Stimulated activated CD4-positive, alpha-beta T cell treated with anti-CD3 and anti-CD28 coated beads, Interleukin-2, amount 100 ng/mL, for 48 hours (primary cell): Measurements from ENCODE around the gene IQSEC3.
"Not testable (repeated sequence)": the region's sequence is repeated elsewhere in the genome, so short reads cannot be mapped to it uniquely, and the experiment has no call there.

Source experiments
- DNase-seq, 2 donors: peaks; one replicate each; pipeline ENCODE4 v3.0.0-alpha.2; 2020

IQSEC3 gene

DNA sequence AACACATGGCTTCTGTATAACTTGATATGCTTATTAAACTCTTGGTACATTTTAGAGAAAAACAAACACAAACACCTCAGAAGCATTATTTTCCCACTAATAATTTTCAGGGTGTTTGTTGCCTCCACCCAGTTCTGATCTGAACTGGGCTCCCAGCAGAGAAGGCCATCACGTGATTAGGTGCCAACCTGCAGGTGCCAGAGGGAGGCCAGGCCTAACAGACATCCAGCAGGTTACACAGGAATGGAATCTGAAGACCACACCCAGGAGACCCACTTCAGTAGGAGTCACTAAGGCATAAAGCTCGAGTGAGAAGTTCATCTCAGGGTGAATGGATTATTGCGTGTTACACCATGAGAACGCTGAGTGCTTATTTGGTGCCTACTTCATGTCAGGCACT is 138.5 kb downstream of the IQSEC3 start:
- DNase-seq, result no peak

DNA sequence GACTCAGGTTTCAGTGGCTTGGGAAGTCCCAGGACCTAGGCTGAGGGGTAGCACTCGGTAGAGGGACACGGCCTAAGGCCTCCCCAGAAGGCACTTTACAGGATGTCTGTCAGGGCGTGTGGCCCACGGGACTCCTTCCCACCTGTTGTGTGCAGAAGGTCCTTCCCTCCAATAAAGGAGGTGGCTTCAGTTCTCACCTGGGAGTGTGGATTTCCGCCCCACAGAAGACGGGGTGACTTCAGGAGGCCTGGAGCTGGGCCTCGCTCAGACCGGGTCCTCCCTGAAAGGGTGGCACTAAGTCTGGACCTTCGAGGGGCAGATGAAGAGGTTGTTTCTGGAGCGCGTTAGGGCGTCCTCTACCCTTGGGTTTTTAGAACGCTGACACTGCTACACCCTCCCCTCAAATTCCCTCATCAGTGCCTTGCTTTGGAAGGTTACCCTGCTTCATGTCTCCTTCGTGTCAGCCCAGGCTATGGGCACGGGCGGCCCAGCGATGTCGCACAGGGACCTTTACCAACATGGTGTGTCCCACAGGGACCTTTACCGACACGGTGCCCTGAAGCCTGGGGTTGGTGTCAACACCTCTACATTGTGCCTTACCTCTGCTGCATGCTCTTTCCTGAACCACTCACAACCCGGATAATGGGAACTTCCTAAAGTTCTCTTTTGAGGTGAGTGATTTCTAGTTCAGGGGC is 140.3 kb downstream of the IQSEC3 start:
- DNase-seq, result no peak

DNA sequence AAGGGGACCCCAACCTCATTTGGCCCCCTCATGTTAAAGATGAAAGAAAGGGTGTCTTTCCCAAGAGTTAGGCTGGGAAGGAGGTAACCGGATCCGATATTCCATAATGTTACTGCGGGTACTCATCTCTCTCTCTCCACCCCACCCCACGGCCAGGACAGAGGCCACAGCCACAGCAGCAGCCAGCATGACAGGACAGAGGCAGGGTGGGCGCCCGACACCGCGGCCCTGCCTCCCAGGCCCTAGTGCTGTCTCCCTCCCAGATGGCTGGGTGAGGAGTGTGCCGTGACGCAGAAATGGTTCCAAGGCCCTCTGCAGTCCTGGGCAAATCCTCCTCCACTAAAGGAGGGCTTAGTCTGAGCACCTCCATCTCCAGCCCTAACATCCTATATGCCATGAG is 141.2 kb downstream of the IQSEC3 start:
- no peak for DNase-seq

DNA sequence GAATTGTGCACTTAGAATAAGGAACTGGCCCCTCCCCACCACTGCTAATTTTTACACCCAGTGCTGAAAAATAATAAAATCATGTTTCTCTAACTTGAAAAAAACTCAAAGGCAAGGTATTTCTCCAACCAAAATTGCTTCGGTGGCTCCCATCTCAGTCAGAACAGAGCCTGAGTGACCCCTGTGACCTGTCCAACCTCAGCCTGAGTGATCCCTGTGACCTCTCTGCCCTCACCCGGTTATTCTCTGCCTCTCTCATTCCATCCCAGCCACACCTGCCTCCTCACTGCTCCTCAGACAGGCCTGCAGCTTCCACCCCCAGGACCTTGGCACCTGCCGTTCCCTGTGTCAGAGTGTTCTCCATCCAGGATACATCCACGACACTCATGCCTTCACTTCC is 142.2 kb downstream of the IQSEC3 start:
- no peak for DNase-seq

DNA sequence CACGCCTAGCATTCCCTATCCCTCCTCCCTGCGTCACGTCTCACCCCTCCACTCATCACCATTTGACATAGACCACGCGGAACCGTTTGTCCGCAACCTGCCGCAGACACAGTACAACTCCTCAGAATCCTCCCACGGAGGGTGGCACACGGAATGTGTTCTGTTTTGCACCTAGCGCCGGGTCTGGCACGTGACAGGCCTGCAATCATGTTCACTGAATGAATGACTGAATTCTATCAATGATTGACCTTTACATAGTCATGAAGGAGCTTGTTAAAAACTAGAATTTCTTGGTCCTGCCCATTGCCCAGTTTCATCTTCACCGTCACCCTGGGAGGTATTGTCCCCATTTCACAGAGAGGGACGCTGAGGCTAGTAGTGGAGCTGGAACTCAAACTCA is 142.7 kb downstream of the IQSEC3 start:
- DNase-seq, result no peak

- no peak for DNase-seq
Measured at GRCh38 chr12:209851-210250, 143.3 kb downstream of the IQSEC3 start.

DNA sequence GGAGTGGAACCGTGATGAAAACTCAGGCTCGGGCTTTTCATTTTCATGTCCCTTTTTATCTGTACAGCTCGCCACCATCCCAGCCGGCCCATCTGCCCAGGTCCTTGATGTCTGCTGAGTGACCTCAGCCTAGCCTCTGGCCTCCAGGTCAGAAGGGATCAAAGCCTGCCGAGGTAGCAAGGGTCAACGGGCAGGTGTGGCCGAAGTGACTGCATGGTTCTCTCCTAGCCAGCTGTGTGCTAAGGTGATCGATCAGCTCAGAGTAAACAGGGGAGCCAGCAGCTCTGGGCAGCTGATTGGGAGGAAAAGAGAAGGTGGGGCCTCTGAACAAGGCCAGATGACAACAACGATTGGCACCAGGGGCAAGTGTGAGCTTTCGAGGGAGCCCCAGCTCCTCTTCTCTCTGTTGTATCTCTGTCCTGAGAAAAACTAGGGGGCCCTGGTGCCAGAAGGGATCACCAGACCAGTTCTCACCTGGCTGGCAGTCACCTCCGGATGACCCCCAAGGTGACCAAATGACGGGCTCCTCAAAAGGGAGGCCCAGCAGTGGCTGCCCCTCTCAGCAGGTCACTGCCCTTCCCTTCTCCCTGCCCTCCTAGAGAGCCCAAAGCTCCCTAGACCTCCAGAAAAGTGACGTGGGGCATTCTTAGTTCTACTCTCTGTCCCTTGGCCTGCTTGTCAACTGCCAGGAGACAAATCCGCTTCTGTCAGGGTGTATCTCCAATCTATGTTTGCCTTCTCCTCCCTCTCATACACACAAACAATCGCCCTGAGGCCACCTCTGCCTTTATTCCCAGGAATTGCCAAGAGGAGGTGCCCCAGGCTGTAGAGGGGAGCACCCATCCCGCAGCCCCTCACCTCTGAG is 143.9 kb downstream of the IQSEC3 start:
- DNase-seq, result no peak

- DNase-seq, result no peak
Measured at GRCh38 chr12:211142-211465, 144.5 kb downstream of the IQSEC3 start.

- no peak for DNase-seq
Measured at GRCh38 chr12:211639-212414, 145.3 kb downstream of the IQSEC3 start.

- DNase-seq, result no peak
Measured at GRCh38 chr12:212415-212714, 145.8 kb downstream of the IQSEC3 start.

DNA sequence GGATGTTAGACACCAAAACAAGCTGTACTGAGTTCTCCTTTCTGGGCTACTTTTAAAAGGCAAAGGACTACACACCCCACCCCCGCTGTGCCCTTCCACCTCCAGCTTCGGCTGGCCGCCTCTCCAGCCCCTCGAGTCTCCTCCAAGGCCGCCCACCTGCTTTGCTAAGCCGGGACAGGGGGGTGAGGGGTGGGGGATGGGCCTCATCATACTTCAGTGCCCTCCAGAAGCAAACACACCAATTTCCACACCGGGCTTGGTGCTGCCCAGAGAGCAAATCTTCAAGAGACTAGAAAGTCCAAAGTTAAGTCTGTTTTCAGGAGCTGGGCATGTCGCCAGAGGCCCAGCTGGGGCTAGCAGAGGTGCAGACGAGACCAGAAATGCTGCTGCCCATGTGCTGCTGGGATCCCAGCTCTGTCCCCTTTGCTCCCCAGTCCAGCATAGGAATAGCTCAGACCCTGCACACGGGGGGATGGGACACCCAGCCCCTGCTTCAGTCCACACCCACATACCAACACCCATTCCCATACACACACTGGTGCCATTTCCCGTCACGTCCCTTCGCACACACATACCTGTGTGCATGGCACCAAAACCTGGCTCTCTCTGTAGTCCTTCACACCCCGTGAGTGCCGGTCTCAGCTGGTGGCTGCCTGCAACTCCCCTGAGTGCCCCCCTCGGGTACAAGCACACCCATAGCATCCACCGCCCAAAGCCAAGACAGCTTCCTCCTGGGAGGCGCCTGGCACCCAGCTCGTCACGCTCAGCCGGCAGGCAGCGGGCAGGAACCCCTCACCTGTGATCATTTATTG is 146.4 kb downstream of the IQSEC3 start:
- no peak for DNase-seq

GRCh38 chr12:213527-213932 is 147.0 kb downstream of the IQSEC3 start:
- DNase-seq, result no peak

- DNase-seq, result no peak
Measured at GRCh38 chr12:214003-214741, 147.6 kb downstream of the IQSEC3 start, which contains the start of gene SLC6A12. Gene SLC6A12 (minus strand): TSS chr12:214157. CDS start chr12:209986, 4,171 bp downstream.

- no peak for DNase-seq
Measured at GRCh38 chr12:215116-215515, 148.5 kb downstream of the IQSEC3 start.

GRCh38 chr12:217029-217428 is 150.5 kb downstream of the IQSEC3 start:
- not testable (repeated sequence) for DNase-seq

- no peak for DNase-seq
Measured at GRCh38 chr12:218221-218620, 151.7 kb downstream of the IQSEC3 start.

GRCh38 chr12:218728-219590 is 152.4 kb downstream of the IQSEC3 start:
- no peak for DNase-seq

- peak; percentile 65 to 66 for DNase-seq
Measured at GRCh38 chr12:219891-220352, 153.4 kb downstream of the IQSEC3 start.

DNA sequence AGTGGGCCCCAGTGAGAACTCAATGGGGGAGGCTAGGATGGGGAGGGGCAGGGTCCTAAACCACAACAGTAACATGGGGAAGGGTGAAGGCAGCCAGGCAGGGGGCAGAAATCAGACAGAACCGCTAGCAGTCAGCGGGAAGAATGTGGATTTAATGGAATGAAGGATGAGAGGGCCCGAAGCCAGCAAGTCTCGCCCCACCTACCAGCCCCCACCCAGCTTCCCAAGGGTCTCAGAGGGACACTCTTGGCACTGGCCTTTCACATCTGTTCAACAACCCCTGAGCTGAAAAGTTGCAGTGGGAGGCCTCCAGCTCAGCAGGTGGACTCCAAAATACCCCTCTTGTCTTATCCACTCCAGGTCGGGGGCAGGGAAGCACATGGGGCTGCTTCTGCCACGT is 153.9 kb downstream of the IQSEC3 start:
- no peak for DNase-seq

- no peak for DNase-seq
Measured at GRCh38 chr12:220946-221550, 154.5 kb downstream of the IQSEC3 start.

DNA sequence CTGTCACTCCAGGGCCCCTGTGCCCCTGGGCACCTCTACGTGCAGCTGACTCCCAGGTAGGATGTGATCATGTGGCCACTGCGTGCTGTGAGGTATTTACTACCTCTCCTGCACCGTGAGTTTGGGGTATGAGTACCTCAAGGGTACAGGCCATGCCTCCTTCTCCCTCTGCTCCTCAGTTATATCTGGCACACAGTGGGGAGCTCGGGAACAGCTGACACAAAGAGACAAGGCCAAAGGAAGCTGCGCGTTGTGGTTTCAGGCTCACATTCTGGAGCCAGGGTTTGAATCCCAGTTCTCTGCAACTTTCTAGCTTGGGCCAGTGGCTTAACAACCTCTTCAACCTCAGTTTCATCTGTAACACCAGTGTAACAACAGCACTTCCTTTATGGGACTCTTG is 155.2 kb downstream of the IQSEC3 start:
- DNase-seq, result no peak
